ENCODE measurements around the gene NBAS.

The NBAS gene

GRCh38 chr2:15596350-15596749 is 35.2 kb upstream of the NBAS start:
- DNase-seq: no peak
- TF ChIP-seq GATA1 (IDR thresholded peaks at IDR 0.05; ENCODE audit: low read depth, low read length) (no peak), POLR2A (IDR thresholded peaks at IDR 0.05; ENCODE audit: low read length) (no peak)

GRCh38 chr2:15595936-15596335 is 34.8 kb upstream of the NBAS start:
- TF ChIP-seq GATA1 (IDR thresholded peaks at IDR 0.05; ENCODE audit: low read depth, low read length) (no peak), POLR2A (IDR thresholded peaks at IDR 0.05; ENCODE audit: low read length) (no peak)

DNA sequence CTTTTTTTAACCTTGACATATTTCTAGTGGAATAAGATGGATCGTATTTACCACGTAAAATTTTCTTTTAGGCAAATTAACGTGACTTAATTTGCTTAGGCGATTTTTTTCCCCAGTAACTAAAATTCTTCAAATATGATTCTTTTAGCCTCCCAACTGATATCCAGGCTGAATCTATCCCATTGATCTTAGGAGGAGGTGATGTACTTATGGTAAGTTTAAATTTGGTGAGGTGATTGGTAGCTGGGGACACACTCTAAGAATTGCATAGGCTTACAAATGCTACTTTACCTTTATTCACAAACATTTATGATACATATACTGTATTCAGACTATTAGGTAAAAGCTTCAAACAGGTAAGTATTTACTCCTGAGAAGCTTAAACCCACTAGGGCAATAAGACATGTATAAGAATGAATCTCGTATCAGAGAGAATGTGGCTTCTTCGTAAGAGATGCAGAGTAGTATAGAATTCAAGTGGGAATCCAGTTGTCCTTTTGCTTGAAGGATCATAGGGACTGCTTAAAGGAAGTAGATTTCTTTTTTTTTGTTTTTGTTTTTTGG is 34.3 kb upstream of the NBAS start:
- TF ChIP-seq GATA1 (IDR thresholded peaks at IDR 0.05; ENCODE audit: low read depth, low read length) (no peak), POLR2A (IDR thresholded peaks at IDR 0.05; ENCODE audit: low read length) (no peak)
- no peak for DNase-seq

More at GRCh38 chr2:15595936-15596335, 34.8 kb upstream of the NBAS start:
- DNase-seq: no peak

DNA sequence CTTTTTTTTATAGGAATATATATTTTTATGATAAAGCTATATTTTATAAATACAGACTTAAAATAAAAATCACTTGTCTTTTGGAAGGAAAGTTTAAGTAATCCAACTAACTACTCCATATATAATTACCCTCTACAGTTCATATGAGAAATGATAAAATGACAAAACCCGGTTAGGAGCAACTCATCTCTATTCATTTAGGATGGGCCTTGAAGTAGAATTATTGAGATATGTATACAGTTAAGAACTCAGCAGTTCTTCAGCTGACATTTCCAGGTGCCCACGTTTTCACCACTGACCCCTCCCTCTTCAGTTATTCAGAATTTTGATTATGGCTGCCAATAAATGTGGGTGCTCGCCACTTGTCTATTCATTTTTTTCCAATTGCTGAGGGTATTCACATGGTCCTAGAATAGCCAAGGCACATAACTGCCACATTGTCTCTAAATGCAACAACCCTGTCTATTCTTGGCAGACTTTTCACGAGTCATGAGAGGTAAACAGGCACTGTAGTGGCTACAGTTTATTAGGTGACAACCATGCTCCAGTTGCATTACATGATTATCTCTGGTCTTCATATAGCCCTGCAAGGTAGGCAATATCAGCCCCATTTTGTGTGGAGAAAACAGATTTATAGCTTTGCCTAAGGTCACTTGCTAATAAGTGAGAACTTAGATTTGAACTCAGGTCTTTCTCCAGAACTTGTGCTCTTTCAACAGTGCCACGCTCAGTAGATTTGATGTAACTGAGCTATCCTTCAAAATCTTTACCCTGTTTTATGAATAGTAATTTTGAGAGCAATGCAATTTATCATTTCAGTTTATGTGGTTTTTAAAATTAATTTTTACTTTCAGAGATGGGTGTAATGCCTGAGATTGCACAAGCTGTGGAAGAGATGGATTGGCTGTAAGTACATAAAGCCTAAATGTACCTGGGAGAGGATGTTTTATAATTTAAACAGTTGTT is 33.4 kb upstream of the NBAS start:
- peak; percentile 41 to 78 for DNase-seq
- TF ChIP-seq GATA1 (IDR thresholded peaks at IDR 0.05; ENCODE audit: low read depth, low read length) (no peak), POLR2A (IDR thresholded peaks at IDR 0.05; ENCODE audit: low read length) (peak; percentile 13)

DNA sequence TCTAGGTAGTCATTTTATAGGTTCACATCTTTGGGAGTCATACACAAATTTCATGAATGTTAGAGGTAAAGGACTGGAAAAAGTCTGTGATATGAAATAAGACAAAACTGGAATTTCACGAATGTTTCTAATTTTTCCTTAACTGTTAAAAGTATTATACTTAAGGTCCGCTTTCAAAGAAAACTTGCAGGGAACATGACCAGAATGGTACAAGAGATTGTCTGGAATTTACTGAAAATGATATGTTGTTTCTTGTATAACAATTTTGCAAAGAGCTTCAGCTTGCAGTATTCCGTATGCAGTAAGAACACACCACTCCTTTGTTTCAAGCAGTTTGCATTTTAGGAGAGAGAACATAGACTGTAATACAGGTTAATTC is 32.2 kb upstream of the NBAS start:
- DNase-seq: no peak
- no peak for TF ChIP-seq POLR2A (IDR thresholded peaks at IDR 0.05; ENCODE audit: low read length)
- TF ChIP-seq GATA1 (IDR thresholded peaks at IDR 0.05; ENCODE audit: low read depth, low read length): no peak

DNA sequence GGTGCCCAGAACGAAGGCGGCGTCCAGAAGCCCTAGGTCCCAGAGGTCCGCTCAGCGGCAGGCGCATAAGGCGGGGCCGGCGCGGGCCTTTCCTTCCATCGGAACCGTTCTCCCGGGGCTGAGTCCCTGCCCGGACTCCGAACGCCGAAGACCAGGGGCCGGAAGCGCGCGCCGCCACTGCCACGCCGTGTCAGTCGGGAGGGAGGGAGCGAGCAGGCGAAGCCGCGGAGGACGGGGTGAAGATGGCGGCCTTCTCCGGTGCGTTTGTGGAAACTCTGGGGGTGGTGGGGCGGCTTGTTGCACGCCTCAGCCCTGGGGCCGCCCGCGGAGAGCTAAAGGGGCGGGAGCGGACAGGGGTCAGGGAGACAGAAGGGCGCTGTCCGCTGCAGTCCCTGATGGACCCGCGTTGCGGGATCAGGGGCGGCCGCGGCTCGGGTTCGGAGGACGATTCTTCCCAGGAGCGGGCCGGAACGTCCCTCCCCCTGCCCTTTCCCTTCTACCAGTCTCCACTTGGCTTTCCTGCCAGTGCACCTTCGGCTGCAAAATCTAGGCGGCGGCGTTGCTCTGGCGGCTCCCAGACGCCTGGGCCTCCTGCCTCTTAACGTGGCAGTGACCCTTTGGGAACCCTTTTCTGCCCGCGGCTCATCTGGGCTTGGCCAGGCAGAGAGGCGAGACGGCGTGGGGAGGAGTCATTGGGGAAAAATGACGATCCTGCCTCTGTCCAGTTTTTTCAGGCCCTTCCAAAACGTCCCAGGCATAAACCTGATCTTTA is 30.7 kb upstream of the NBAS start, which contains the start of gene DDX1:
Gene DDX1 (plus strand): TSS at position 177 of the 772 bp plus-strand sequence. CDS start 66 bp downstream, at position 243.
- DNase-seq: peak; percentile 94 to 95
- no peak for TF ChIP-seq GATA1 (IDR thresholded peaks at IDR 0.05; ENCODE audit: low read depth, low read length)
- peak; percentile 89 for TF ChIP-seq POLR2A (IDR thresholded peaks at IDR 0.05; ENCODE audit: low read length)

DNA sequence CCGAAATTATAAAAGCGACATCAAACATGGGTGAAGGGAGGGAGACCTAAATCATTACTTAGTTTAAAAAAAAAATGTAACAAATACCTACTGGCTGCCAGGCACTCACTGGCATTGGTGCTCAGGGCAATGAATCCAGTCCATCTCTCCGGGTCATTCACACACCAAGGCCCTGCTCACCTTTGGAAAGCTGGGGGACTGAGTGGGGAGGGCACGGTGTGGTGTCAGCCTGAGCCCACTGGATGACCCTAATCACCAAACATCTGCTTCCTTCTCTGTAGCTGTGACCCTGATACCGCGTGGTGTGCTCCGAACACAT is 30.2 kb upstream of the NBAS start:
- TF ChIP-seq POLR2A (IDR thresholded peaks at IDR 0.05; ENCODE audit: low read length) (no peak), GATA1 (IDR thresholded peaks at IDR 0.05; ENCODE audit: low read depth, low read length) (no peak)
- DNase-seq: no peak

- DNase-seq: peak; percentile 75 to 84
- TF ChIP-seq POLR2A (IDR thresholded peaks at IDR 0.05; ENCODE audit: low read length) (no peak), GATA1 (IDR thresholded peaks at IDR 0.05; ENCODE audit: low read depth, low read length) (no peak)
Observed at GRCh38 chr2:15588329-15588919, 27.3 kb upstream of the NBAS start.

- DNase-seq: peak in 1 of 2 experiments; percentile 31
Observed at GRCh38 chr2:15584767-15585469, 23.8 kb upstream of the NBAS start.

DNA sequence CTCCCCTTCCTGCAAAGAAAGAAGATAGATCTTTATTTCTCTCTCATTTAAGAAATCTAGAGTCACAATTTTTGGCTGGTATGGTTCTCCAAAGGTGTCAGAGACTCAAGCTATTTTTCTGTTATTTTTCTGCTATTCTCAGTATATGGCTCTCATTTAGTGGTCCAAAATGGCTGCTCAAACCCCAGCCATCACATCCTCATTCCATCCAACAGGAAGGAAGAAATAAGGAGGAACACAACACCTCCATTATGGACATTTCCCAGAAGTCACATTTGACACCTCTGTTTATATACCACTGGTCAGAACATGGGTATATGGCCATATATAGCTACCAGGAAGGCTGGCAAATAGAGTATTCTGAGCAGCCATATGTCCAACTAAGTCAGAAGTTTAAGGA is 23.2 kb upstream of the NBAS start:
- no peak for DNase-seq
- TF ChIP-seq GATA1 (IDR thresholded peaks at IDR 0.05; ENCODE audit: low read depth, low read length): no peak
- TF ChIP-seq POLR2A (IDR thresholded peaks at IDR 0.05; ENCODE audit: low read length): no peak

More at GRCh38 chr2:15584767-15585469, 23.8 kb upstream of the NBAS start:
- TF ChIP-seq GATA1 (IDR thresholded peaks at IDR 0.05; ENCODE audit: low read depth, low read length) (no peak), POLR2A (IDR thresholded peaks at IDR 0.05; ENCODE audit: low read length) (no peak)

- TF ChIP-seq GATA1 (IDR thresholded peaks at IDR 0.05; ENCODE audit: low read depth, low read length): no peak
- TF ChIP-seq POLR2A (IDR thresholded peaks at IDR 0.05; ENCODE audit: low read length): no peak
- no peak for DNase-seq
Observed at GRCh38 chr2:15583826-15584225, 22.7 kb upstream of the NBAS start.

- TF ChIP-seq POLR2A (IDR thresholded peaks at IDR 0.05; ENCODE audit: low read length) (no peak), GATA1 (IDR thresholded peaks at IDR 0.05; ENCODE audit: low read depth, low read length) (no peak)
- DNase-seq: no peak
Observed at GRCh38 chr2:15582710-15583357, 21.7 kb upstream of the NBAS start.

DNA sequence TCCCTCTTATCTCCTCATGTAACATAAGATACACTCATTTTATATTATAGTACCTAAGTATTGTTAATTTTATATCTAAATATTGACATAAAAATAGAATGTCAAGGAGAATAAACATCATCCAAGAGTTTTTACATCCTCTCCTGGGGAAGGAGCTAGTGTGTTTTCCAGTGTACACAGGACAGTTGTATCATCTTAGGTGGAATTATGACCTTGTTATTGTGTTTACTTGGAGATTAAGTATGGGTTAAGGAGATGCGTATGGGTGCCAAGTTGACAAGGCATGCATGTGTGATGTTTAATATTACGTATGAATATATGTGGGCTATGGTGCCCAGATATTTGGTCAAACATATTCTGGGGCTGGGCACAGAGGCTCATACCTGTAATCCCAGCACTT is 19.3 kb upstream of the NBAS start:
- no peak for TF ChIP-seq GATA1 (IDR thresholded peaks at IDR 0.05; ENCODE audit: low read depth, low read length)
- no peak for TF ChIP-seq POLR2A (IDR thresholded peaks at IDR 0.05; ENCODE audit: low read length)
- DNase-seq: no peak
